HG02759 (cell line): ENCODE measurements around the gene OR56A3.
A peak's percentile ranks its signal among the peaks of the same experiment; 100 is the strongest.
"Not testable (repeated sequence)": the region's sequence is repeated elsewhere in the genome, so short reads cannot be mapped to it uniquely, and the experiment has no call there.

Experiments used
- ATAC-seq: cut with Tn5 transposase; IDR thresholded peaks from one replicate; pipeline ENCODE4 v1.9.1; 2021; ENCODE audit warnings: mild to moderate bottlenecking, moderate library complexity; ENCODE audit not compliant: unreplicated experiment

OR56A3 gene

DNA sequence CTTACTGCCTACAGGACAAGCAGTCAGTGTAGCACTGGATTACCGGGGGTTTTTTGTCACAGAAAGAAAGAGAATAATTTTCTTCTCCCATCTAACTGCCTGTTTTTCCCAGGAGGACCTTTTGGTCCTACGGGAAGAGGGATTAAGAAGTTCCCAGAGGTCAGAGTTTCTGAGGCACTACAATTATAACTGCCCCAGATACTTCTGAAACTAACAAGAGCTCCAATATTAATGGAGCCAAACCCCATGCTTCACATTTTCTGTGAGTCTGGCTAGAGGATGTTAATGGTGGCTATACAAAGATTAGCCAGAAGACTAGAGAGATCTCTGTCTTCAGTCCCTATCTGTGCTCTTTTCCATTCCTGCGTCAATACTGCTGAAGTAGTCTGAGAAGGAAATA, at the start of gene OR56A3:
Gene OR56A3, plus strand, starts transcription at position 301 of the 400 bp plus-strand sequence. CDS start 5,096 bp downstream, outside the sequence.
- no peak for ATAC-seq

- no peak for ATAC-seq
Measured at GRCh38 chr11:5892908-5893307, 49.1 kb upstream of the OR56A3 start, which contains the start of gene OR52E5. Gene OR52E5 (plus strand): TSS chr11:5893208. CDS start chr11:5900777, 7,569 bp downstream.

DNA sequence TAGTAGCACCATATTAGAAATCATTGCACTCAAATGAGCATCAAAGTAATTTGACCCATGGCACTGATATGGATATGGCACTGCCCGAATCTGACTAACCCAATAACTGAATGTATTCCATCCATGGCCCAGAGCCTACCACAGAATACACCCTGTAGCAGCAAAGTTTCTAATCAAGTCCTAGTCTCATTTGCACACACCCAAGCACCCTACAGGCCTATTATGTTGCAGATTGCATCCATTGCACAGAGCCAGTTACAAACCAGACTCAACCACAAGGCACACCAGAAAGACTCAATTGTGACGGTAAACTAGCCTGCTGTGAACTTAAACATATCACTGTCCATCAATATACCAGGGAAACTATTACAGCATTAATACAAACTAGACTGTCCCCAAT, 42.5 kb upstream of the OR56A3 start:
- ATAC-seq = no peak

DNA sequence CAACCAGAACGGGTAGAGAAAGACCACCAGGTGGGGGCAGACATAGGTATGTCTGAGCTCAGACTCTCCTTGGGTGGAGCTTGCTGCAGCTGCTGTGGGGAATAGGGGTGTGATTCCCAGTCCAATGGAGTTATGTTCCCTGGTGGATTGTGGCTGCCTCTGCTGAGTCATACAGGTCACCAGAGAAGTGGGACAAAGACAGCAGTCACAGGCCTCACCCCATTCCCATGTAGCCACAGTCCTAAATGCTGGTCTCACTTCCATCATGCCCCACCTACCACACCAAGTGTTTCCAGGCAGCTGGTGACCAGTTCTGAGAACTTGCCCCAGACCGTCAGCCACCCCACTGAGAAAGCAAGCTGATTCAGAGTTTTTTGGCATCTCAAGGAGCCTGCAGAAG, 31.5 kb upstream of the OR56A3 start:
- no peak for ATAC-seq

DNA sequence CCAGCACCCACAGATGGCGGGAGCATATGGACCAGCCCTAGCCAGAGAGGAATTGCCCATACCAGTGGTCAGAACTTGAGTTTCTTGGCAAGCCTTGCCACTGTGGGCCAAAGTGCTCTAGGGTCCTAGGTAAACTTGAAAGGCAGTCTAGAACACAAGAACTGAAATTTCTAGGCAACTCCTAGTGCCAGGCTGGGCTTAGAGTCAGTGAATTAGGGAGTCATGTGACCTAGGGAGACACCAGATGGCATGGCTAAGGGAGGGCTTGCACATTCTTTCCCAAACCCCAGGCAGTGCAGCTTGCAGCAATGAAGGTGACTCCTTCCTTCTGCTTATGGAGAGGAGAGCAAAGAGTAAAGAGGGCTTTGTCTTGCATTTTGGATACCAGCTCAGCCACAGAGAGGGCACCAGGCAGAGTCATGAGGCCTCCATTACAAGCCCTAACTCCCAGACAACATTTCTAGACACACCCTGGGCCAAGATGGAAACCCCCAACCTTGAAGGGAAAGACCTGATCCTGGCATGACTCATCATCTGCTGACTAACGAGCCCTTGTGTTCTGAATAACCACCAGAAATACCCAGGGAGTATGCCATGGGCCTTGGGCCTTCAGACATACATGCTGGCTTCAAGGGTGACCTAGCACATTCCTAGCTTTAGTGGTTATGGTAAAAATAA, 19.2 kb upstream of the OR56A3 start:
- peak; percentile 90 for ATAC-seq

GRCh38 chr11:5923427-5923776, 18.6 kb upstream of the OR56A3 start:
- peak; percentile 42 for ATAC-seq

DNA sequence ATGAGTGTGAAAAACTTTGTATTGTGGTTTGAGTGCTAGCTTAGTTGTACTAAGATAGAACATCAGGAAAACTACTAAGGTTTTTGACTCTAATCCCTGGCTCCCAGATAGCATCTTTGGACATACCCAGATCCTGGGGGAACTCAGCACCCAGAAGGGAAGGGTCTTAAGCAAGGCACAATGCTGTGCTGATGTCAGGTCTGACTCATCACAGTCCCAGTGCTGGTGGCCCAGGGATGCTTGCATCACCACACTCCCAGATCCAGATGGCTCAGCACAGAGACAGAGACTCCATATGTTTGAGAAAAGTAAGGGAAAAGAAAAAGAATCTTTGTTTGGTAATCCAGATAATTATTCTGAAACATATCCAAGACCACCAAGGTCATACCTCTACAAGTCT, 18.3 kb upstream of the OR56A3 start:
- ATAC-seq = peak; percentile 28

DNA sequence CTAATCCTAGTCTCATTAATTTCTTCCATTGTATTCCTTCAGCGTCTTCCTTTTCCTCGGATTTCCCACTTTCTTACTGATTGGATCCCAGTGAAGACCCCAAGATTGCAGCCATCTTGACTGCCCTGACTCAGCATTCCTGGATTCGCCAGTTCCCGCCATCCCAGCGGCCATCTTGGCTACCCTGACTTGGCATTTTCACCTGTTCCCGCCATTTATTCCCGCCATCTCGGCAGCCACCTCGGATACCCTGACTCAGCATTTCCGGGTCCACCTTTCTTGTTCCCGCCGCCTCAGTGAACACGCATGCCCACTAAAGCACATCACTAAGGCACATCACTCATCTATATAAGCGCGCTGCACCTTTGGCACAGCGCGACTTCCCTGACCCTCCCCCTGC, 13.8 kb upstream of the OR56A3 start:
- ATAC-seq = no peak

- no peak for ATAC-seq
Measured at GRCh38 chr11:5928811-5929210, 13.2 kb upstream of the OR56A3 start.

GRCh38 chr11:5929571-5930368, 12.3 kb upstream of the OR56A3 start:
- no peak for ATAC-seq

- no peak for ATAC-seq
Measured at GRCh38 chr11:5930614-5931013, 11.4 kb upstream of the OR56A3 start.

- no peak for ATAC-seq
Measured at GRCh38 chr11:5931061-5931460, 11.0 kb upstream of the OR56A3 start.

- no peak for ATAC-seq
Measured at GRCh38 chr11:5932671-5933070, 9.4 kb upstream of the OR56A3 start.

DNA sequence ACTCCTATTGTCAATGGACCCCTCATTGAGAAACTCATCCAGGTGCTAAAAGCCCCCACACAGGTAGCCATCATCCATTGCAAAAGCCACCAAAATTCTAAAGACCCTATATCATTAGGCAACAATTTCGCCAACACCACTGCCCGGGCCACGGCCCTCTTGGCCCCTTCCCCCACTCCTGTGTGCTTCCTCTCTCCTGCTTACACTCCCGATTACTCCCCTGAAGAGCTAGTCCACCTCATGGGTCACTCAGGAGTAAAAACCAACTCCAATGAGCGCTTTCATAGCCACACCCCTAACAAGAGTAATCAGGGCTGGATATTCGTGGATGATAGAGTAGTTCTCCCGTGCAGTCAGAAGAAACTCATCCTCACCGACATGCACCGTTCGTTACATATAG, 8.9 kb upstream of the OR56A3 start:
- ATAC-seq = no peak

DNA sequence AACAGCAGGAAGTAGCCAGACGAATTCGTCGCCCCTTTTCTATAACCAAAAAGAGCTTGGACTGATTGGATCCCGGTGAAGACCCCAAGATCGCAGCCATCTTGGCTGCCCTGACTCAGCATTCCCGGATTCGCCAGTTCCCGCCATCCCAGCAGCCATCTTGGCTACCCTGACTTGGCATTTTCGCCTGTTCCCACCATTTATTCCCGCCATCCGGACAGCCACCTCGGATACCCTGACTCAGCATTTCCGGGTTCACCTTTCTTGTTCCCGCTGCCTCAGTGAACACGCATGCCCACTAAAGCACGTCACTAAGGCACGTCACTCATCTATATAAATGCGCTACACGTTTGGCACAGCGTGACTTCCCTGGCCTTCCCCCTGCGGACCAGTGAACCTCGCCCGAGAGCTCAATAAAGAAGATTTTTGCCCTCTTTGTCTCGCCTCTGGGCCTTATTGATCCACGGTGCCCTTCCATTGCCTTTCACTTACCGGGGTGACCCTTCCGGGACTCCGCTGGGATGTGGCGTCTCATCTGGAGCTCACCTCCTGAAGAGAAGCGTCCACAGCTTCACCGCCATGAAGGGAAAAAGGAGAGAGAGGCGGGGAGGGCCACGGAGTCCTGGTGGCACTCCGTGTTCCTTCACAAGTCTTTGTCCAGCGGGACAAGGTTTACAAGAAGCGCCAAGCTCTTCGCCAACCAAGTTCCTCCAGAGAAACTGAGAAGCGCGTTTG, 4.0 kb upstream of the OR56A3 start:
- no peak for ATAC-seq

GRCh38 chr11:5938603-5938965, 3.5 kb upstream of the OR56A3 start:
- no peak for ATAC-seq

DNA sequence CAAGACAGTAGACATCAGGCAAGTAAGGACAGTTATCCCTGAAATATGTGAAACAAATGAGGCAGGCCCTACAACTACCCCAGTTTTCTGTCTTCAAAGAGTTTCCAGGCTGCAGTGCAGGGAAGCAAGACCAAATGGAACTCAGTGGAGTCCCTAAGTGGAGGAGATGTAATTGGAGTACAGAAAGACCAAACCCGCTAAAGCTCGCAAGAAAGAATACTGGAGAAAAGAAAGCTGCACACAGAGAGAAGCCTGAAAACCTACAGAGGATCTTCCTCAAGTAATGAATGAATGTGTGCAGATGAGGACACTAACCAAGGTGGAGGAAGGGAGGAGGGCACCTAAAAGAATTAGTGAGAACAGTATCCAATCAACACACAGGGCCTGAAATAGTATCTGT, 1.3 kb upstream of the OR56A3 start:
- ATAC-seq = no peak

GRCh38 chr11:5955586-5955985, 13.5 kb downstream of the OR56A3 start:
- ATAC-seq = no peak

- not testable (repeated sequence) for ATAC-seq
Measured at GRCh38 chr11:5960704-5961320, 18.8 kb downstream of the OR56A3 start.

GRCh38 chr11:5966958-5967357, 24.9 kb downstream of the OR56A3 start:
- ATAC-seq = no peak

- no peak for ATAC-seq
Measured at GRCh38 chr11:5967708-5968107, 25.7 kb downstream of the OR56A3 start.
